ENCODE results near the gene ERBB4.

DNA sequence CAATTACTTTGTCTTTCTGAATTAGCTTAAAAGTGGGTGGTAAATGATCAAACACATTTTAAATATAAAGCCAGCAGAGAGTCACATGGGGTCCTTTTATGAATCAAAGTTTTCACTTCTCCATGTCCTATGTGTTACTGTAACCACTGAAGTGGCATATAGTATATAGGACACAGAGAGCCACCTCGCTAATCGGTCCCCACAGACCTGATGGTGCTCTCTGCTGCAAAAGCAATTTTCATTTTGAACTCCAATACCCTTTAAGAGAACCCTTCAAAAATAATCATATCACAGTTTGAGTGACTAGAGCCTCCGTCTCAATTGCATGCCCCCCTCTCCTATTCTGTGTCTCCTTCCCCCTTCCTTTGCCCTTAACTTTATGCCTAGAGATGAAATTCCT is 272.8 kb downstream of the ERBB4 start:
- TF ChIP-seq, protein P1, sequence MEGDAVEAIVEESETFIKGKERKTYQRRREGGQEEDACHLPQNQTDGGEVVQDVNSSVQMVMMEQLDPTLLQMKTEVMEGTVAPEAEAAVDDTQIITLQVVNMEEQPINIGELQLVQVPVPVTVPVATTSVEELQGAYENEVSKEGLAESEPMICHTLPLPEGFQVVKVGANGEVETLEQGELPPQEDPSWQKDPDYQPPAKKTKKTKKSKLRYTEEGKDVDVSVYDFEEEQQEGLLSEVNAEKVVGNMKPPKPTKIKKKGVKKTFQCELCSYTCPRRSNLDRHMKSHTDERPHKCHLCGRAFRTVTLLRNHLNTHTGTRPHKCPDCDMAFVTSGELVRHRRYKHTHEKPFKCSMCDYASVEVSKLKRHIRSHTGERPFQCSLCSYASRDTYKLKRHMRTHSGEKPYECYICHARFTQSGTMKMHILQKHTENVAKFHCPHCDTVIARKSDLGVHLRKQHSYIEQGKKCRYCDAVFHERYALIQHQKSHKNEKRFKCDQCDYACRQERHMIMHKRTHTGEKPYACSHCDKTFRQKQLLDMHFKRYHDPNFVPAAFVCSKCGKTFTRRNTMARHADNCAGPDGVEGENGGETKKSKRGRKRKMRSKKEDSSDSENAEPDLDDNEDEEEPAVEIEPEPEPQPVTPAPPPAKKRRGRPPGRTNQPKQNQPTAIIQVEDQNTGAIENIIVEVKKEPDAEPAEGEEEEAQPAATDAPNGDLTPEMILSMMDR (IDR thresholded peaks at IDR 0.05): no peak
- no peak for TF ChIP-seq ZFX (IDR thresholded peaks at IDR 0.05; ENCODE audit: borderline replicate concordance)

All from 22Rv1 (cell line).